OCI-LY1 (cell line): Measurements from ENCODE around the gene ACAP3.

Experiments
- CTCF ChIP-seq: fragments of 200-600 bp; sonication (generic), shearing (Covaris generic); IDR thresholded peaks from 2 replicates; pipeline ENCODE4 v1.5.1; 2017; ENCODE audit warnings: mild to moderate bottlenecking, antibody characterized with exemption, low read length, moderate library complexity, mixed read lengths
- EZH2 ChIP-seq: fragments of 200-600 bp; sonication (generic), shearing (Covaris generic); IDR thresholded peaks from 2 replicates; pipeline ENCODE4 v1.8.0; 2017; ENCODE audit warnings: borderline replicate concordance, mixed run types, mild to moderate bottlenecking, antibody characterized with exemption, low read length, moderate library complexity, mixed read lengths

- TF ChIP-seq CTCF: no peak
- no peak for TF ChIP-seq EZH2
These were observed 36.2 kb upstream of the ACAP3 start for GRCh38 chr1:1343811-1344421.
